ENCODE measurements around the gene GPX2. TPM values are rescaled to one million over a fixed set of nuclear protein-coding genes. Genes with fewer than 3 reads are reported as not detected.
A peak's percentile ranks its signal among the peaks of the same experiment; 100 is the strongest.

Gene GPX2
- total RNA-seq, 6 donors from 2014 or later, result 0.91 to 9.5 (median 2.2) TPM

DNA sequence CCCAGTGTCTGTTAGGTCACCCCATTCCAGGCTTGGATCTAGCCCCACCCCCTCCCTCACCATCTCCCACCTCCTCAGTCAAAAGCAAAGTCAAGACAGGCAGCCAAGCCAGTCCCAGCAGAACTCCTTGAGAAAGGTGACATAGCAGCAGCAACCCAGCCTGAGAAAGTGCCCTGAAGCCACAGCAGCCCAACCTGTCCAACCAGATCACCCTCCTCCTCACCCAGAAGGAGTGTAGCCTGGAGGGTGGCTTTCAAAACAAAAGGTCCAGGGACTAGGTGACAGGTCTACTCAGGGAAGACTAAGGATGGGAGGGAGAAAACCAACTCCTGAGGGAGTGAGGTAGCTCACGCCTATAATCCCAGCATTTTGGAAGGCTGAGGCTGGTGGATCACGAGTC lies 24.4 kb upstream of the GPX2 start:
- DNase-seq (peak in 1 of 2 donors; percentile 82), ATAC-seq (ENCODE audit: low FRiP score in 2 of 2) (peak; percentile 8 to 83)
- H3K4me3 ChIP-seq, result no peak overlapping the region
- TF ChIP-seq, protein P1, sequence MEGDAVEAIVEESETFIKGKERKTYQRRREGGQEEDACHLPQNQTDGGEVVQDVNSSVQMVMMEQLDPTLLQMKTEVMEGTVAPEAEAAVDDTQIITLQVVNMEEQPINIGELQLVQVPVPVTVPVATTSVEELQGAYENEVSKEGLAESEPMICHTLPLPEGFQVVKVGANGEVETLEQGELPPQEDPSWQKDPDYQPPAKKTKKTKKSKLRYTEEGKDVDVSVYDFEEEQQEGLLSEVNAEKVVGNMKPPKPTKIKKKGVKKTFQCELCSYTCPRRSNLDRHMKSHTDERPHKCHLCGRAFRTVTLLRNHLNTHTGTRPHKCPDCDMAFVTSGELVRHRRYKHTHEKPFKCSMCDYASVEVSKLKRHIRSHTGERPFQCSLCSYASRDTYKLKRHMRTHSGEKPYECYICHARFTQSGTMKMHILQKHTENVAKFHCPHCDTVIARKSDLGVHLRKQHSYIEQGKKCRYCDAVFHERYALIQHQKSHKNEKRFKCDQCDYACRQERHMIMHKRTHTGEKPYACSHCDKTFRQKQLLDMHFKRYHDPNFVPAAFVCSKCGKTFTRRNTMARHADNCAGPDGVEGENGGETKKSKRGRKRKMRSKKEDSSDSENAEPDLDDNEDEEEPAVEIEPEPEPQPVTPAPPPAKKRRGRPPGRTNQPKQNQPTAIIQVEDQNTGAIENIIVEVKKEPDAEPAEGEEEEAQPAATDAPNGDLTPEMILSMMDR (IDR thresholded peaks at IDR 0.05), result no peak
- TF ChIP-seq POLR2AphosphoS5 (IDR thresholded peaks at IDR 0.05), result peak in 1 of 2 donors; percentile 10
- TF ChIP-seq EP300 (IDR thresholded peaks at IDR 0.05), result no peak
- WGBS, 2 donors, result 36 to 100% methylated on average over 2 of the region's 2 CpGs
- H3K27me3 ChIP-seq, result no peaks in the 10 kb centered on the region
- H3K36me3 ChIP-seq, result no peaks in the 10 kb centered on the region
- peak overlapping the region in 1 of 4 donors; percentile 13 for H3K27ac ChIP-seq
- H3K4me1 ChIP-seq, result peaks cover 9 to 19% (median 13%) of the 10 kb centered on the region in 4 donors
- no peaks in the 10 kb centered on the region for H3K9me3 ChIP-seq

DNA sequence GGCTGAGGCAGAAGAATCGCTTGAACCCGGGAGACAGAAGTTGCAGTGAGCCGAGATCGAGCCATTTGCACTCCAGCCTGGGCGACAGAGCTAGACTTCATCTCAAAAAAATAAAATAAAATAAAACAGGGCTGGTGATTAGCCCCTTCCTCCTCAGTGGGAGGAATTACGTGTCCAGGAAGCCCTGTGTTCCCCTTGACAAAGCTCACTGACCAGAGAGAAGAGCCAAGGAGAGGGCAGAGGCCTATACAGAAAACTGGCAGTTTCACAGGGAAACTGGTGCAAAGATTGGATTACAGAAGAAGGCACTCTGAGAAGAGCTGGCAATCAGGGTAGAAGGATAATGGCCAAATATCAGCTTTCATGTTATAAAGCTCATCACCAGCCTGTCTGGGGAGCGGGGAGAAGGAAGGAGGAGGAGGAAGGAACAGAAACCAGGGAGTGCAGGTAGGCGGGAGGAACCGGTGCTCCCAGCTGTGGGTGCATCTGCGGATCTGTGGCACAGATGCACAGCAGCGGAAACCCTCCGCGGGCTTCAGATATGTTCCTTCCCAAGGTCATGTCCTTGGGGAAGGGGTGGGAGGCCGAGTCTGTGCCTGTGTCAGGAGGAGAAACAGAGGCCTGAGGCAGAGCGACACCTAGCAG lies 22.9 kb upstream of the GPX2 start:
- H3K9me3 ChIP-seq, result no peaks in the 10 kb centered on the region
- peaks cover 0 to 10% (median 2%) of the 10 kb centered on the region in 4 donors for H3K4me1 ChIP-seq
- no peak overlapping the region for H3K27ac ChIP-seq
- no peaks in the 10 kb centered on the region for H3K27me3 ChIP-seq
- H3K4me3 ChIP-seq, result no peak overlapping the region
- TF ChIP-seq, protein P1 (IDR thresholded peaks at IDR 0.05), result no peak
- no peak for TF ChIP-seq POLR2AphosphoS5 (IDR thresholded peaks at IDR 0.05)
- no peak for TF ChIP-seq EP300 (IDR thresholded peaks at IDR 0.05)
- no peak for TF ChIP-seq POLR2A (IDR thresholded peaks at IDR 0.05)
- DNase-seq (no peak), ATAC-seq (ENCODE audit: low FRiP score in 2 of 2) (no peak)
- H3K36me3 ChIP-seq, result no peaks in the 10 kb centered on the region
- 92 to 93% methylated on average over 15 of the region's 15 CpGs for WGBS, 2 donors

DNA sequence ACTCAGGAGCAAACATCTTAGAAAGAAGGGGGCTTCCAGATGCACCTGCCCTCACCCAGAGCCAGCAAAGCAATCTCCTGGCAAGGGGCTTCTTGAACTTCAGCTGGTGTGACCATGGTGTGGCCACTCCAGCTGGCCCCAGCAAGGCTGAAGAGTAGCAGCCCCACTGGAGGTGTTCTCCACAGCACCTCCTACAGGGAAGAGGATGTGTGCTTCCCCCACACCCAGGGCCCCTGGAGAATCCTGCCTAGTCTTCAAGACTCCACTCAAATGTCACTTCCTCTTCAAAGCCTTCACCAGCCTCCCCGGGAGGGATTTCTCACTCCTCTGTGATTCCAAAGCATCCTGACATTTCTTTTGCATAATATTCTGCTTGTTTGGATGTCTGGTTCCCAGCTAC lies 21.1 kb upstream of the GPX2 start:
- no peaks in the 10 kb centered on the region for H3K27me3 ChIP-seq
- no peaks in the 10 kb centered on the region for H3K36me3 ChIP-seq
- H3K9me3 ChIP-seq, result no peaks in the 10 kb centered on the region
- no peak for TF ChIP-seq EP300 (IDR thresholded peaks at IDR 0.05)
- TF ChIP-seq POLR2A (IDR thresholded peaks at IDR 0.05), result no peak
- no peak for TF ChIP-seq POLR2AphosphoS5 (IDR thresholded peaks at IDR 0.05)
- TF ChIP-seq, protein P1 (IDR thresholded peaks at IDR 0.05), result no peak
- no peak for ATAC-seq (ENCODE audit: low FRiP score in 2 of 2)
- no peak overlapping the region for H3K27ac ChIP-seq
- WGBS, 2 donors, result 35 to 43% methylated on average over 1 of the region's 1 CpG
- no peak overlapping the region for H3K4me3 ChIP-seq
- H3K4me1 ChIP-seq, result peaks cover 0 to 10% (median 2%) of the 10 kb centered on the region in 4 donors
- DNase-seq, result no peak

DNA sequence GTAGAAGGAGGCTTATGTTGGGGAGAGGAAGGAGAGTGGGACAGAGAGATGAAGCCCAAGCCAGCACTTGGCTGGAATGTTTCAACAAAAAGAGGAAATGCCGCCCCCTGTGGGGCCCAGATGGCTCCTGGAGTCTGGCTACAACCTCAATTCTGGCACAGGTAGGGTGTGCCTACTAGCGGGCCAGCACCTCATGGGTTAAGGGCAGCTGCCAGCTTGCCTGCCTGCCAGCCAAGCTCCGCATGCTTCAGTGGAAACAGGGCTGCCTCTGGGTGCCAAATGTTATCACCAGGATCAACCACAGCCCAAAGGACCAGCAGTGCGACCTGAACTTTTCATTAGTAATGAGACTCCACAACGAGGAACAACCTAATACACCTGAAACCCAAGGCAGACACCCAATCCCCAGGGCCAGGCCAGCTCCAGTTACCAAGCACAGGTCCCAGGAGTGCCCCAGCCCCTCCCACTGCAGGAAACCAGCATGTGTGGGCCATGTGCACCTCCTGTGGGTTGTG lies 18.3 kb upstream of the GPX2 start:
- Histone ChIP-seq H3K9me3 (no peaks in the 10 kb centered on the region), H3K36me3 (no peaks in the 10 kb centered on the region), H3K4me1 (peaks cover 0 to 5% (median 0%) of the 10 kb centered on the region in 4 donors), H3K27me3 (no peaks in the 10 kb centered on the region), H3K4me3 (no peak overlapping the region), H3K27ac (no peak overlapping the region)
- DNase-seq, result peak in 1 of 2 donors; percentile 40
- TF ChIP-seq, protein P1 (IDR thresholded peaks at IDR 0.05), result no peak
- no peak for TF ChIP-seq EP300 (IDR thresholded peaks at IDR 0.05)
- TF ChIP-seq POLR2A (IDR thresholded peaks at IDR 0.05), result no peak
- no peak for TF ChIP-seq POLR2AphosphoS5 (IDR thresholded peaks at IDR 0.05)
- no peak for ATAC-seq (ENCODE audit: low FRiP score in 2 of 2)
- WGBS, 2 donors, result 36 to 63% methylated on average over 1 to 5 of the region's 5 CpGs

DNA sequence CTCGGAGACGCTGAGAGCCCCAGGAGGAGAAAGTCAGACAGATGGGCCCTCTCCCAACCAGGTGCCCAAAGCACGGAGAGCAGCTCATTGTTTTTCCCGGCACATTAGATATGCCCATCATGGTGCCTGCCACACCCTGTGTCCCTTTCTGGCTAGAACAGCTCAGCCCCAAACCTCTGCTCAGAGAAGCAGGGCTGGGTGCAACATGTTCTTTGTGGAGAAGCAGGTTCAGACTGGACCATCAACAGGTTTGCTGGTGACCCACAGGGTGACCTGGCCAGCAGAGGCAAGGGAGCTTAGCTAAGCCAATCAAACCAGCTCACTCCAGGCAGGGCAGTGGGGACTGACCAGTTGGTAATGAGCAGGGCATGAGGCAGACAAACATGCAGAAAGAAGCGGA lies 16.2 kb upstream of the GPX2 start:
- no peak for TF ChIP-seq POLR2AphosphoS5 (IDR thresholded peaks at IDR 0.05)
- TF ChIP-seq POLR2A (IDR thresholded peaks at IDR 0.05), result no peak
- no peak for TF ChIP-seq EP300 (IDR thresholded peaks at IDR 0.05)
- TF ChIP-seq, protein P1 (IDR thresholded peaks at IDR 0.05), result no peak
- no peaks in the 10 kb centered on the region for H3K9me3 ChIP-seq
- H3K27me3 ChIP-seq, result no peaks in the 10 kb centered on the region
- H3K27ac ChIP-seq, result no peak overlapping the region
- ATAC-seq (ENCODE audit: low FRiP score in 2 of 2), result no peak
- WGBS, 2 donors, result 86 to 100% methylated on average over 3 to 5 of the region's 5 CpGs
- no peak for DNase-seq
- H3K4me3 ChIP-seq, result no peak overlapping the region
- peaks cover 0 to 5% (median 0%) of the 10 kb centered on the region in 4 donors for H3K4me1 ChIP-seq
- H3K36me3 ChIP-seq, result no peaks in the 10 kb centered on the region

All from upper lobe of left lung (tissue), 6 donors.